LNCaP clone FGC (cell line): ENCODE results near the gene F5.
A peak's percentile ranks its signal among the peaks of the same experiment; 100 is the strongest.

Experiments
- DNase-seq: peaks from one replicate; pipeline ENCODE4 v3.0.0-alpha.2; 2011; ENCODE audit warnings: low read depth
- H3K4me3 ChIP-seq: 2 replicates; pipeline ENCODE4 v1.5.1; 2011; ENCODE audit warnings: mild to moderate bottlenecking, low read depth, low read length, control low read depth
- TF ChIP-seq, protein P1 (sequence below): IDR thresholded peaks from 2 replicates; pipeline ENCODE4 v1.5.1; 2012; ENCODE audit warnings: mild to moderate bottlenecking; ENCODE audit not compliant: control insufficient read depth, insufficient read depth; ENCODE audit errors: extremely low read depth

F5 gene

DNA sequence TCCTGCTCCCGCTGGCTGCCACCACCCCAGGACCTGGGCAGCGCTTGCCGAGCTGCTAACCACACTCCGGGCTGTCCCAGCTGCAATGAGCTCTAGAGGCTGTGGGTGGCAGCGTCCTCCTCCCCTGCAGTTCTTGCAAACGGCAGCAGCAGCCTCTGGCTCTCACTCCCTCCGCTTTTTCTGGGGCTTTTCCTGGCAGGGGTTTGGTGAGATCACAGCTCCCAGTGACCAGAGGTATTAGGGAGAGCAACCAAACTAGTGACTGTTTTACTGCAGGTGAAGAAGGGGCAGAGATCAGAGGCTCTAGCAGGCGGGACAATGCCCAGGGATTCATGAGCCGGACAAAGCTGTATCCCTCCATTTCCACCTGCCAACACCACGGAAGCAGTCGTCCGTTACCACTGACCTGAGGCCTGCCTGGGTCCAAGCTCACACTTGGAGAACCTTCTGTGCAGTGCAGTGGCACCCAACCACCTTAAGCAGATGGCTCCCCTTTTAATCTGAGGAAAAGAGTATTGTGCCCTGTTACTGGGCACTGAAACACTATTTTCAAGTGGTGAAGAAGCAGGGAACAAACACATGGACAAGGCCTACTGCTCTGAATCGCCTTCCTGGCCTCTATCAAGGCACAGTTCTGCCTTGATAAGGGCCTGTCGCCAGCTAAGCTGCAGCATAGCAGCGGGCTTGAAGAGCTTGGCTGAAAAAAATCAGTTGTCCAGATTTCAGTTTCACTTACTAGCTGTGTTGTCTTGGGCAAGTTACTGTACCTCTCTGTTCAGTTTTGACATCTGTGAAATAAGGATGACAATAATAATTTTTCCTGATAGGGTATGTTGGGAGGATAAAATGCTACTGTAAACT, at the start of gene F5:
Gene F5 (minus strand): TSS at position 87 of the 861 bp plus-strand sequence. CDS start 95 bp downstream, outside the sequence.
- DNase-seq: no peak
- peak within 1 kb of the TSS; percentile 44 for H3K4me3 ChIP-seq
- TF ChIP-seq, protein P1, sequence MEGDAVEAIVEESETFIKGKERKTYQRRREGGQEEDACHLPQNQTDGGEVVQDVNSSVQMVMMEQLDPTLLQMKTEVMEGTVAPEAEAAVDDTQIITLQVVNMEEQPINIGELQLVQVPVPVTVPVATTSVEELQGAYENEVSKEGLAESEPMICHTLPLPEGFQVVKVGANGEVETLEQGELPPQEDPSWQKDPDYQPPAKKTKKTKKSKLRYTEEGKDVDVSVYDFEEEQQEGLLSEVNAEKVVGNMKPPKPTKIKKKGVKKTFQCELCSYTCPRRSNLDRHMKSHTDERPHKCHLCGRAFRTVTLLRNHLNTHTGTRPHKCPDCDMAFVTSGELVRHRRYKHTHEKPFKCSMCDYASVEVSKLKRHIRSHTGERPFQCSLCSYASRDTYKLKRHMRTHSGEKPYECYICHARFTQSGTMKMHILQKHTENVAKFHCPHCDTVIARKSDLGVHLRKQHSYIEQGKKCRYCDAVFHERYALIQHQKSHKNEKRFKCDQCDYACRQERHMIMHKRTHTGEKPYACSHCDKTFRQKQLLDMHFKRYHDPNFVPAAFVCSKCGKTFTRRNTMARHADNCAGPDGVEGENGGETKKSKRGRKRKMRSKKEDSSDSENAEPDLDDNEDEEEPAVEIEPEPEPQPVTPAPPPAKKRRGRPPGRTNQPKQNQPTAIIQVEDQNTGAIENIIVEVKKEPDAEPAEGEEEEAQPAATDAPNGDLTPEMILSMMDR: peak; percentile 78

DNA sequence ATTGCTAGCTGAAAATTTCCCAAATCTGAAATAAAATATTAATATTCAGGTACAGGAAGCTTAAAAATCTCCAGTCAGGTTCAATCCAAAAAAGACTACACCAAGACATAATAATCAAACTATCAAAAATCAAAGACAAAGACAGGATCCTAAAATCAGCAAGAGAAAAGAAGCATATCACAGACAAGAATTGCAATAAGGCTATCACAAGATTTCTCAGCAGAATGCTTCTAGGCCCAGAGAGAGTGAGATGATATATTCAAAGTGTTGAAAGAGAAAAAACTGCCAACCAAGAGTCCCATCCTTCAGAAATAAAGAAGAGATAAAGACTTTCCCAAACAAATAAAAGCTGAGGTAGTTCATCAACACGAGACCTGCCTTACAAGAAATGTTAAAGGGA, 48.6 kb upstream of the F5 start:
- TF ChIP-seq, protein P1: no peak
- no peak for DNase-seq
- no peak overlapping the region for H3K4me3 ChIP-seq

DNA sequence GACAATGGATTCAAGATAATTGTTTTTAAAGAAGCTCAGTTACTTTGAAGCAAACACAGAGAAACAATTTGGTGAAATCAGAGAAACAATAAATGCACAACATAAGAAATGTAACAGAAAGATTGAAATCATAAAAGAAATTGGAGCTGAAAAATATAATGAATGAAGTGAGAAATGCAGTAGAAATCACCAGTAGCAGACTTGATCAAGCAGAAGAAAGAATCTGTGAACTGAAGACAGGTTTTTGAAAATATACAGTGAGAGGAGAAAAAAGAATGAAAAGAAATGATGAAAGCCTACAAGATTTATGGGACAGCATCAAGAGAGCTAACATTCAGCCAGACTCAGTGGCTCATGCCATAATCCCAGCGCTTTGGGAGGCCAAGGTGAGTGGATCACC, 47.9 kb upstream of the F5 start:
- no peak for DNase-seq
- H3K4me3 ChIP-seq: no peak overlapping the region
- TF ChIP-seq, protein P1: no peak

DNA sequence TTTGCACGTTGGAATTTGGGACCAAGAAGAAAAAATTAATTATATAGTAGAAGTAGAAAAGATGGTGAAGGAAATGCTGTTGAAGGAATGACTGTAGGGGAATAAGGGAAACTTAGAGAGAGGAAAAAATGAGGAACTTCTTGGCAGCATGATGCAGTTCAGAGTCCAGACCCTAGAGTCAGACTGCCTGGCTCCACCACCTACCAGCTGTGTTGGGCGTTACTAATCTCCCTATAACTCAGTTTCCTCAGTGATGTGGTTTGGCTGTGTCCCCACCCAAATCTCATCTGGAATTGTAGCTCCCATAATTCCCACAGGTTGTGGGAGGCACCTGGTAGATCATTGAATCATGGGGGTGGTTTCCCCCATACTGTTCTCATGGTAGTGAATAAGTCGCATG, 45.0 kb upstream of the F5 start:
- no peak for DNase-seq
- H3K4me3 ChIP-seq: no peak overlapping the region
- TF ChIP-seq, protein P1: no peak

DNA sequence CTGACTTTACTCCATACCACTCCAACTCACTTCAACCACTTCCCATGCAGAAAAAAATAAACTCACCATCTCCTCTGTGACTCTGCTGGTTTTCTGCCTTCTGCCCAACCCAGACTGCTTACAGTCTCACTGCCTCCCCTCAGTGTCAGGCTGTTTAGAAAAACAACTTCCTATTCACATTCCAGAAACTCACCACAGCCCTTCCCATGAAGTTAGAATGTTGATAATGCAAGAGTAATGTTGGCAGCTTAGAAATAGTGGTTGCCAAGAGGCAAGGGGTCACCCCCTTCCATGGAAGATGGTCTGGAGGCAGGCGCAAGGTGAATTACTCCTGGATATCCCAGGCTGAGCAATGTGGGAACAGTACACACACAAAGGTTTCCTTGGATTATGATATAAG, 43.7 kb upstream of the F5 start, which contains the start of gene SELP:
Gene SELP (minus strand): TSS at position 119 of the 400 bp plus-strand sequence. CDS start 50 bp downstream, at position 69.
- no peak for DNase-seq
- H3K4me3 ChIP-seq: no peak within 1 kb of the TSS
- TF ChIP-seq, protein P1: no peak

DNA sequence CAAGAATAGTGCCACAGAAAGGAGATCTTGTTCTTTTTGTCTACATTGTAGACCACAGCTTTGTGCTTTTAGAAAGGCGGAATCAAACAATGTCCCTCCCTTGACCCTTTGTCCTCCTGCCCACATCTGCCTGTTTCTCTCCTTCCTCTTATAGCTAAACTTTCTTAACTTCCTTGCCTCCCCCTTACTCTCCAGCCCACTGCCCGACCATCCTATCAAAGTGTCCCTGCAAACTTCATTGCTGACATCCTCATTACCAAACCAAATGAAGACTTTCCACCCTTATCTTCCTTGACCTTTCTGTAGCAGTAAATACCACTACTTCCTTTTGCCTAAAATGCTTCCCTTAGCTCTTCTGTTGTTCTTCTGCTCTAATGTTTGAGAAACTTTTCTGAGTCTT, 38.6 kb upstream of the F5 start:
- TF ChIP-seq, protein P1: no peak
- H3K4me3 ChIP-seq: no peak overlapping the region
- DNase-seq: no peak
